Erythroblast (primary cell): ENCODE results near the gene EIF4B.

Experiments
- GATA1 ChIP-seq: IDR thresholded peaks from 2 replicates; pipeline ENCODE4 v1.6.1; 2011; ENCODE audit warnings: low read depth, mild to moderate bottlenecking, control low read depth, low read length, moderate library complexity
- POLR2A ChIP-seq: IDR thresholded peaks from 2 replicates; pipeline ENCODE4 v1.6.1; 2011; ENCODE audit warnings: mild to moderate bottlenecking, low read length

DNA sequence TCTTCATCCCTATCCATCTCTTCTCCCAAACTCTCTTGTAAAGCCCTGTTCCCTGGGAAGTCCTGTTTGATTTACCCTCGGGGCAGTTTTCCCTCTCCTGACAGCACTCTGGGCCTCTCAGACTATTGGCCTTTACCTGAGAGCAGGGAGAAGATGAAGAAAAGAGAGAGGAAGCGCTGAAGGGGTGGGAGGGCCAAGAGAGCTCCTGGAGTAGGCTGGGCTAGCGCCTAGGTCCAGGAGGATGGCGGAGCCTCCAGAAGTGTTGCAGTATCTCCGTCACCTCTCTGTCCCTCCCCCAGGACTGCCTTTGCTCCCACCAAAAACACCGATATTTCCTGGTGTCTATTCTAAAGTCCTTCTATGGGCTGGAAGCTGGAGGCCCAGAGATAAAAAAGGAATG is 85.5 kb downstream of the EIF4B start:
- TF ChIP-seq POLR2A (no peak), GATA1 (no peak)
